Loucy (cell line): ENCODE measurements around the gene PRG2.

ENCODE experiments used
- H2AFZ ChIP-seq: fragments of 200-600 bp; sonication (generic); 2 replicates; pipeline ENCODE4 v1.6.0; 2016; ENCODE audit warnings: antibody characterized with exemption, mild to moderate bottlenecking, low read length, moderate library complexity
- H3F3A ChIP-seq: fragments of 200-600 bp; 2 replicates; pipeline ENCODE4 v1.6.0; 2016; ENCODE audit warnings: antibody characterized with exemption, low read depth, mild to moderate bottlenecking
- H3K27me3 ChIP-seq: fragments of 200-600 bp; sonication (generic); 2 replicates; pipeline ENCODE4 v1.6.1; 2014; ENCODE audit warnings: low read length, mild to moderate bottlenecking; ENCODE audit not compliant: insufficient read depth, poor library complexity, severe bottlenecking
- H3K36me3 ChIP-seq: fragments of 200-600 bp; sonication (generic); 2 replicates; pipeline ENCODE4 v1.6.1; 2016; ENCODE audit warnings: low read length; ENCODE audit not compliant: insufficient read depth
- H3K4me1 ChIP-seq: fragments of 200-600 bp; sonication (generic); 2 replicates; pipeline ENCODE4 v1.5.1; 2014; ENCODE audit warnings: low read length, mild to moderate bottlenecking; ENCODE audit not compliant: insufficient read depth, poor library complexity, severe bottlenecking
- H3K4me2 ChIP-seq: fragments of 200-600 bp; sonication (generic); 2 replicates; pipeline ENCODE4 v1.6.0; 2014; ENCODE audit warnings: antibody characterized with exemption, low read length, low read depth, mild to moderate bottlenecking; ENCODE audit not compliant: poor library complexity, severe bottlenecking
- H3K4me3 ChIP-seq: fragments of 200-600 bp; sonication (generic); 2 replicates; pipeline ENCODE4 v1.5.1; 2014; ENCODE audit warnings: low read length, mild to moderate bottlenecking, mixed read lengths; ENCODE audit not compliant: poor library complexity, severe bottlenecking
- H3K79me2 ChIP-seq: fragments of 200-600 bp; sonication (generic); 2 replicates; pipeline ENCODE4 v1.6.1; 2014; ENCODE audit warnings: low read length; ENCODE audit not compliant: insufficient read depth
- H3K9ac ChIP-seq: fragments of 200-600 bp; sonication (generic); 2 replicates; pipeline ENCODE4 v1.6.0; 2014; ENCODE audit warnings: mild to moderate bottlenecking, low read depth, low read length, moderate library complexity; ENCODE audit not compliant: poor library complexity, severe bottlenecking
- H3K9me2 ChIP-seq: fragments of 200-600 bp; sonication (generic); replicated peaks from 2 replicates; pipeline ENCODE4 v1.6.1; 2016; ENCODE audit warnings: low read depth, low read length, mixed read lengths
- H3K9me3 ChIP-seq: fragments of 200-600 bp; sonication (generic); 2 replicates; pipeline ENCODE4 v1.6.1; 2014; ENCODE audit warnings: mild to moderate bottlenecking, antibody characterized with exemption, low read length, low read depth; ENCODE audit not compliant: insufficient read depth
- H4K20me1 ChIP-seq: fragments of 200-600 bp; sonication (generic); 2 replicates; pipeline ENCODE4 v1.6.0; 2014; ENCODE audit warnings: antibody characterized with exemption, low read length, mild to moderate bottlenecking; ENCODE audit not compliant: insufficient read depth, poor library complexity, severe bottlenecking
- EZH2phosphoT487 ChIP-seq: fragments of 200-600 bp; IDR thresholded peaks from 2 replicates; pipeline ENCODE4 v1.6.1; 2018; ENCODE audit warnings: antibody characterized with exemption, mild to moderate bottlenecking, moderate library complexity, borderline replicate concordance
- TF ChIP-seq, protein P1 (sequence below): fragments of 200-600 bp; sonication (generic); conservative IDR thresholded peaks from 2 replicates; pipeline ENCODE4 v1.5.1; 2014; ENCODE audit warnings: mild to moderate bottlenecking, antibody characterized with exemption, low read length

The PRG2 gene

DNA sequence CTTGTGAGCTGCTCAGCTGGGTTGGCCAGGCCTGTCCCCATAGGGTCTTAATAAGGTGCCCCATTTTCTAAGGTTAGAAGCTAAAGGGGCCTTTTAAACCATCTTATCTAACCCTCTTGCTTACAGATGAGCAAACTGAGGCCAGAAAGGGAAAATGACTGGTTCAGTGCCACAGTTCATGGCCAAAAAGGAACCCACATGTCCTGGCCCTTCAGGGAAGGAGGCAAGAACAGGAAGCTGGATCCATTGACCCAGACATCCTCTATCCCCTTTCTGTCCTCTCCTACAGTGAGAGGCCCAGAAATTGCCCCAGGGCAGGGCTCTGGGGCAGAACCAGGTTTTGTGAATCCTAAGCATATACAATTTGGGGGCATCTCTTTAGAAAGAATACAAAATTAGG is 19.5 kb downstream of the PRG2 start:
- H3K4me3 ChIP-seq = no peak overlapping the region
- TF ChIP-seq EZH2phosphoT487 = no peak
- TF ChIP-seq, protein P1, sequence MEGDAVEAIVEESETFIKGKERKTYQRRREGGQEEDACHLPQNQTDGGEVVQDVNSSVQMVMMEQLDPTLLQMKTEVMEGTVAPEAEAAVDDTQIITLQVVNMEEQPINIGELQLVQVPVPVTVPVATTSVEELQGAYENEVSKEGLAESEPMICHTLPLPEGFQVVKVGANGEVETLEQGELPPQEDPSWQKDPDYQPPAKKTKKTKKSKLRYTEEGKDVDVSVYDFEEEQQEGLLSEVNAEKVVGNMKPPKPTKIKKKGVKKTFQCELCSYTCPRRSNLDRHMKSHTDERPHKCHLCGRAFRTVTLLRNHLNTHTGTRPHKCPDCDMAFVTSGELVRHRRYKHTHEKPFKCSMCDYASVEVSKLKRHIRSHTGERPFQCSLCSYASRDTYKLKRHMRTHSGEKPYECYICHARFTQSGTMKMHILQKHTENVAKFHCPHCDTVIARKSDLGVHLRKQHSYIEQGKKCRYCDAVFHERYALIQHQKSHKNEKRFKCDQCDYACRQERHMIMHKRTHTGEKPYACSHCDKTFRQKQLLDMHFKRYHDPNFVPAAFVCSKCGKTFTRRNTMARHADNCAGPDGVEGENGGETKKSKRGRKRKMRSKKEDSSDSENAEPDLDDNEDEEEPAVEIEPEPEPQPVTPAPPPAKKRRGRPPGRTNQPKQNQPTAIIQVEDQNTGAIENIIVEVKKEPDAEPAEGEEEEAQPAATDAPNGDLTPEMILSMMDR = no peak
- H3K79me2 ChIP-seq = no peaks in the 10 kb centered on the region
- H3K4me1 ChIP-seq = peaks cover 9% of the 10 kb centered on the region
- H3K36me3 ChIP-seq = no peaks in the 10 kb centered on the region
- H3K9me3 ChIP-seq = no peaks in the 10 kb centered on the region
- no peak overlapping the region for H3K4me2 ChIP-seq
- no peaks in the 10 kb centered on the region for H4K20me1 ChIP-seq
- H3K9me2 ChIP-seq = no peaks in the 10 kb centered on the region
- H3F3A ChIP-seq = no peaks in the 10 kb centered on the region
- no peak overlapping the region for H3K9ac ChIP-seq
- H2AFZ ChIP-seq = peak overlapping the region; percentile 18; the same call in 1 of the 2 replicates
- H3K27me3 ChIP-seq = no peaks in the 10 kb centered on the region

DNA sequence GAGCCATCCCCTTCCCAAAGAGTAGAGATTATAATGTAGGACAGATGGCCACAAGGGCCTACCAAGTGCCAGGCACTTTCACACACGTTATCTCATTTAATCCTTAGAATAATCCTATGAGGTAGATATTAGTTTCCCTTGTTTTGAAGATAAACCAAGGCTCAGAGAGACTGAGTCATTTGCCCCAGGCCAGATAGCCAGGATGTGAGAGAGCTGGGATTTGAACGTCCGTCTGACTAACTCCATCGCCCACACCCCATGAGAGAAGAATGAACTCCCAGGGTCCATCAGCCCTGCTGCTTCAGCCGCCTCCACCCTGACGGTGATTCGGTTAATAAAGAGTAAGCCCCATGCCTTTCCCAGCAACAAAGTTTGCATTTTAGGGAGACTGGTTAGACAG is 20.2 kb downstream of the PRG2 start:
- Histone ChIP-seq H3K79me2 (no peaks in the 10 kb centered on the region), H3K9me2 (no peaks in the 10 kb centered on the region), H2AFZ (no peak overlapping the region), H3K4me2 (no peak overlapping the region), H3F3A (no peaks in the 10 kb centered on the region), H4K20me1 (no peaks in the 10 kb centered on the region), H3K9me3 (no peaks in the 10 kb centered on the region), H3K27me3 (no peaks in the 10 kb centered on the region), H3K9ac (no peak overlapping the region), H3K4me3 (no peak overlapping the region), H3K4me1 (peaks cover 9% of the 10 kb centered on the region), H3K36me3 (no peaks in the 10 kb centered on the region)
- TF ChIP-seq EZH2phosphoT487 = no peak
- TF ChIP-seq, protein P1 = no peak

DNA sequence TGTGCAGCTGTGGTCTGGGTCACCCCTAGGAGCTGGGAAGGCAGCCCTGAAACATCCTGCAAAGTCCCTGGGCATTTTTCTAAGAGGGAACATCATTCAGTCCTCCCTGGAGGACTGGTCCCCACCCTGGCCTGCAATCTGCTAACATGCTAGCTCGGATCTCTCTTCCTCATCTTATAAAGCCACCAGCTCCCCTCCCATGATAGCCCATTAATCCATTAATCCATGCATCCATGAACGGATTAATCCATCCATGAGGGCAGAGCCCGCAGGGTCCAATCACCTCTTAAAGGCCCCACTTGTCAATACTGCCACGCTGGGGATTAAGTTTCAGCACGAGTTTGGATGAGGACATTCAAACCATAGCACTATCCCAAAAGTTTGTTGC is 21.6 kb downstream of the PRG2 start:
- H3K4me2 ChIP-seq = no peak overlapping the region
- no peaks in the 10 kb centered on the region for H3K36me3 ChIP-seq
- no peak overlapping the region for H3K9ac ChIP-seq
- H3K4me1 ChIP-seq = peaks cover 9% of the 10 kb centered on the region
- no peaks in the 10 kb centered on the region for H4K20me1 ChIP-seq
- H3K4me3 ChIP-seq = no peak overlapping the region
- H2AFZ ChIP-seq = no peak overlapping the region
- H3F3A ChIP-seq = no peaks in the 10 kb centered on the region
- H3K79me2 ChIP-seq = no peaks in the 10 kb centered on the region
- no peaks in the 10 kb centered on the region for H3K9me2 ChIP-seq
- H3K9me3 ChIP-seq = no peaks in the 10 kb centered on the region
- no peaks in the 10 kb centered on the region for H3K27me3 ChIP-seq
- TF ChIP-seq, protein P1 = no peak
- no peak for TF ChIP-seq EZH2phosphoT487
